ENCODE measurements around the gene NUDT22. TPM values are rescaled to one million over a fixed set of nuclear protein-coding genes. Genes with fewer than 3 reads are reported as not detected.

Gene NUDT22
- total RNA-seq, 2 experiments from 2014 or later = 51.4 to 51.9 TPM

GRCh38 chr11:64230171-64230984 lies 4.3 kb downstream of the NUDT22 start, which contains the start of gene DNAJC4:
Gene DNAJC4, plus strand, starts transcription at chr11:64230548. Its CDS starts 307 bp downstream, at chr11:64230855.
- Mint-ChIP-seq H3K27ac (peak within 1 kb of the TSS; percentile 75), H3K36me3 (ENCODE audit: low read depth) (peaks cover 2% of the 10 kb centered on the region)

GRCh38 chr11:64230985-64231365 lies 4.9 kb downstream of the NUDT22 start:
- DNase-seq = no peak
- CTCF ChIA-PET = no interaction called here
- intact Hi-C loops (cut with micrococcal nuclease) = loop anchor here (1.0 to 2.0 kb wide), 5 partner anchors 10 to 74 kb away; partner anchors contain the start of genes ESRRA, FKBP2 and PPP1R14B
- Mint-ChIP-seq H3K4me3 (peak overlapping the region; percentile 78), H3K4me1 (ENCODE audit: low read depth) (peaks cover 47% of the 10 kb centered on the region), H3K27me3 (ENCODE audit: low read depth) (no peaks in the 10 kb centered on the region), H3K9me3 (no peaks in the 10 kb centered on the region), H3K27ac (peak overlapping the region; percentile 75), H3K36me3 (ENCODE audit: low read depth) (peaks cover 3% of the 10 kb centered on the region)

More at GRCh38 chr11:64230171-64230984, 4.3 kb downstream of the NUDT22 start, which contains the start of gene DNAJC4:
- Mint-ChIP-seq H3K4me1 (ENCODE audit: low read depth) (peaks cover 43% of the 10 kb centered on the region), H3K4me3 (peak within 1 kb of the TSS; percentile 78), H3K9me3 (no peaks in the 10 kb centered on the region), H3K27me3 (ENCODE audit: low read depth) (no peaks in the 10 kb centered on the region)
- CTCF ChIA-PET = no interaction called here
- intact Hi-C loops (cut with micrococcal nuclease) = loop anchor here (1.0 to 2.0 kb wide), 5 partner anchors 11 to 75 kb away; partner anchors contain the start of genes ESRRA, FKBP2 and PPP1R14B
- DNase-seq = peak; percentile 94

DNA sequence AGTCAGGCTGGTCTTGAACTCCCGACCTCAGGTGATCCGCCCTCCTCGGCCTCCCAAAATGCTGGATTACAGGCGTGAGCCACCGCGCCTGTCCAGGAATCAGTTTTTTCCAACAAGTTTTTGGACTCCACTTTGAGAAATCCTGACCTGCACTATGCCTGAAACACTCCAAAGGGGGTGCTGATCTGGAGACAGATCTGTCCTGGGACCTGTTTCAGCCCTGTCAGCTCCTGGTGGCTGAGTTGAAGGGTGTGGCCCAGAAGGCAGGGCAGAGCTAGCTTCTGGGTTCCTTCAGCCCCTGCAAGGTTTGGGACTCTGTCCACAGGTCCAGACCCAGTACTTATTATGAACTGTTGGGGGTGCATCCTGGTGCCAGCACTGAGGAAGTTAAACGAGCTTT lies 5.5 kb downstream of the NUDT22 start:
- Mint-ChIP-seq H3K36me3 (ENCODE audit: low read depth) (peaks cover 3% of the 10 kb centered on the region), H3K27me3 (ENCODE audit: low read depth) (no peaks in the 10 kb centered on the region), H3K27ac (no peak overlapping the region), H3K4me3 (peak overlapping the region; percentile 78), H3K4me1 (ENCODE audit: low read depth) (peaks cover 47% of the 10 kb centered on the region), H3K9me3 (no peaks in the 10 kb centered on the region)
- DNase-seq = no peak
- CTCF ChIA-PET = interaction anchor here (1.6 kb wide), 1 partner anchor 27 kb away, joined by 7 read pairs; no protein-coding TSS in a partner anchor
- intact Hi-C loops (cut with micrococcal nuclease) = loop anchor here (2.0 kb wide), 1 partner anchor 15 kb away; the partner anchor contains the start of gene PPP1R14B

DNA sequence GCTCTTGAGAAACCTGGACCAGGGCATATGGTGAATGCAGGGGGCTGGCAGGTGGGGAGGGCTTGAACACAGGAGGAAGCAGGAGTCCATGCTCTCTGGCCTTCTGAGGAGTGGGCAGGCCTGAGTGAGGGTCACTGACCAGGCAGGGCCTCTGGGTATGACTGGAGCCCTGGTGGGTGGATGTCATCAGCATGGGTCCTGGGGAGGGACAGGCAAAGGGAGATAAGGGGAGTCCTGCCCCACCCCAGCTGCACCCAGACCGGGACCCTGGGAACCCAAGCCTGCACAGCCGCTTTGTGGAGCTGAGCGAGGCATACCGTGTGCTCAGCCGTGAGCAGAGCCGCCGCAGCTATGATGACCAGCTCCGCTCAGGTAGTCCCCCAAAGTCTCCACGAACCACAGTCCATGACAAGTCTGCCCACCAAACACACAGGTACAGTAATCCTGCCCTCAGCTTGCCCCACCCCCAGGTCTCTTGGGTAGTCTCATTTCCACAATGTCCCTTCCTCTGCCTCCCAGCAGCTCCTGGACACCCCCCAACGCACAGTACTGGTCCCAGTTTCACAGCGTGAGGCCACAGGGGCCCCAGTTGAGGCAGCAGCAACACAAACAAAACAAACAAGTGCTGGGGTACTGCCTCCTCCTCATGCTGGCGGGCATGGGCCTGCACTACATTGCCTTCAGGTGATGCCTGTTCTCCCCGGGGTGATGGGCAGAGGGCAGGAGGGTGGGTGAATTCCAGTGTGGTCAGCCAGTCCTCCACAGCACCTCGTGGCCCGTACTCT lies 6.3 kb downstream of the NUDT22 start:
- Mint-ChIP-seq H3K9me3 (no peaks in the 10 kb centered on the region), H3K36me3 (ENCODE audit: low read depth) (peaks cover 4% of the 10 kb centered on the region), H3K27me3 (ENCODE audit: low read depth) (no peaks in the 10 kb centered on the region), H3K27ac (peak overlapping the region; percentile 39), H3K4me1 (ENCODE audit: low read depth) (peaks cover 44% of the 10 kb centered on the region), H3K4me3 (peak overlapping the region; percentile 78)
- no peak for DNase-seq
- intact Hi-C loops (cut with micrococcal nuclease) = no loop called here
- CTCF ChIA-PET = interaction anchor here (1.6 kb wide), 1 partner anchor 28 kb away, joined by 7 read pairs; no protein-coding TSS in a partner anchor

GRCh38 chr11:64232967-64233315 lies 6.9 kb downstream of the NUDT22 start:
- H3K36me3 Mint-ChIP-seq (ENCODE audit: low read depth) = peaks cover 4% of the 10 kb centered on the region
- no peaks in the 10 kb centered on the region for H3K9me3 Mint-ChIP-seq
- H3K4me1 Mint-ChIP-seq (ENCODE audit: low read depth) = peaks cover 39% of the 10 kb centered on the region
- intact Hi-C loops (cut with micrococcal nuclease) = no loop called here
- CTCF ChIA-PET = interaction anchor here (1.6 kb wide), 1 partner anchor 28 kb away, joined by 7 read pairs; no protein-coding TSS in a partner anchor
- peak overlapping the region; percentile 61 for H3K4me3 Mint-ChIP-seq
- no peak overlapping the region for H3K27ac Mint-ChIP-seq
- no peaks in the 10 kb centered on the region for H3K27me3 Mint-ChIP-seq (ENCODE audit: low read depth)
- DNase-seq = no peak

- peaks cover 4% of the 10 kb centered on the region for H3K36me3 Mint-ChIP-seq (ENCODE audit: low read depth)
- CTCF ChIA-PET = no interaction called here
- no peaks in the 10 kb centered on the region for H3K9me3 Mint-ChIP-seq
- H3K4me1 Mint-ChIP-seq (ENCODE audit: low read depth) = peaks cover 33% of the 10 kb centered on the region
- intact Hi-C loops (cut with micrococcal nuclease) = no loop called here
- peak within 1 kb of the TSS; percentile 59 for H3K27ac Mint-ChIP-seq
- H3K27me3 Mint-ChIP-seq (ENCODE audit: low read depth) = no peaks in the 10 kb centered on the region
- peak within 1 kb of the TSS; percentile 81 for H3K4me3 Mint-ChIP-seq
- peak; percentile 57 for DNase-seq
Measured at GRCh38 chr11:64233913-64234586, 8.0 kb downstream of the NUDT22 start, which contains the start of gene VEGFB. Gene VEGFB, plus strand, starts transcription at chr11:64234584. Its CDS starts 250 bp downstream, at chr11:64234834.

DNA sequence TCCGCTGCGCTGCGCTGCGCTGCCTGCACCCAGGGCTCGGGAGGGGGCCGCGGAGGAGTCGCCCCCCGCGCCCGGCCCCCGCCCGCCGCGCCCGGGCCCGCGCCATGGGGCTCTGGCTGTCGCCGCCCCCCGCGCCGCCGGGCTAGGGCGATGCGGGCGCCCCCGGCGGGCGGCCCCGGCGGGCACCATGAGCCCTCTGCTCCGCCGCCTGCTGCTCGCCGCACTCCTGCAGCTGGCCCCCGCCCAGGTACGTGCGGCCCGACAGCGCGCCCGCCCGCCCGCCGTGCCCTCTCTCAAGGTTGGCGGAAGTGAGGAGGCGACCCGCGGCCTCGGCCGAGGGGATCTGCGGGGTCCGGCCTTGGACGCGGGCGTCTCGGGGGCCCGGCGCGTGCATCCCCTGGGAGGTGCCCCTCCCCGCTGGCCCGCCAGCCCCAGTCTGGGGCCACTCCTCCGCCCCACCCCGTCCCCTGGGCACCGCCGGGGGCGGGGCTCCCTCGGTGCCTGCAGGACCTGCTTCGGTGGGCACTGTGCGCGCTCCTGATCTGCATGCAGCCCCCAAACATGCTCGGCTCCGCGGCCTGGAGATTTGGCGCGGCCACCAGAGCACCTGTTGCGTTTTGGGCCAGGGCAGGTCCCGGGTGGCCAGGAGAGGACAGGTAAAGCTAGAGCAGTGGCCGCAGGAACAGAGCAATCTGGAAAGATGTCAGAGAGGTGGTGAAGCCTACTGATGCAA lies 8.7 kb downstream of the NUDT22 start:
- peak; percentile 47 for DNase-seq
- no peaks in the 10 kb centered on the region for H3K27me3 Mint-ChIP-seq (ENCODE audit: low read depth)
- peaks cover 31% of the 10 kb centered on the region for H3K4me1 Mint-ChIP-seq (ENCODE audit: low read depth)
- intact Hi-C loops (cut with micrococcal nuclease) = no loop called here
- H3K27ac Mint-ChIP-seq = peak overlapping the region; percentile 59
- peak overlapping the region; percentile 81 for H3K4me3 Mint-ChIP-seq
- H3K9me3 Mint-ChIP-seq = no peaks in the 10 kb centered on the region
- peaks cover 7% of the 10 kb centered on the region for H3K36me3 Mint-ChIP-seq (ENCODE audit: low read depth)
- CTCF ChIA-PET = no interaction called here

GRCh38 chr11:64235437-64236161 lies 9.5 kb downstream of the NUDT22 start:
- H3K4me1 Mint-ChIP-seq (ENCODE audit: low read depth) = peaks cover 35% of the 10 kb centered on the region
- DNase-seq = no peak
- H3K36me3 Mint-ChIP-seq (ENCODE audit: low read depth) = peaks cover 10% of the 10 kb centered on the region
- no peaks in the 10 kb centered on the region for H3K9me3 Mint-ChIP-seq
- peak overlapping the region; percentile 59 for H3K27ac Mint-ChIP-seq
- intact Hi-C loops (cut with micrococcal nuclease) = no loop called here
- CTCF ChIA-PET = interaction anchor here (1.0 to 1.3 kb wide), 2 partner anchors 9 to 42 kb away, joined by 3 read pairs; no protein-coding TSS in a partner anchor
- no peaks in the 10 kb centered on the region for H3K27me3 Mint-ChIP-seq (ENCODE audit: low read depth)
- peak overlapping the region; percentile 81 for H3K4me3 Mint-ChIP-seq

GRCh38 chr11:64237484-64237951 lies 11.4 kb downstream of the NUDT22 start:
- Mint-ChIP-seq H3K27me3 (ENCODE audit: low read depth) (no peaks in the 10 kb centered on the region), H3K36me3 (ENCODE audit: low read depth) (peaks cover 11% of the 10 kb centered on the region), H3K27ac (peak overlapping the region; percentile 59), H3K9me3 (no peaks in the 10 kb centered on the region), H3K4me1 (ENCODE audit: low read depth) (peaks cover 27% of the 10 kb centered on the region), H3K4me3 (no peak overlapping the region)
- no peak for DNase-seq
- CTCF ChIA-PET = interaction anchor here (0.7 to 2.7 kb wide), 4 partner anchors 31 to 118 kb away, joined by 3 to 6 read pairs (median 4); partner anchors contain the start of genes CATSPERZ and FERMT3
- intact Hi-C loops (cut with micrococcal nuclease) = no loop called here

GRCh38 chr11:64238076-64238475 lies 12.0 kb downstream of the NUDT22 start:
- Mint-ChIP-seq H3K36me3 (ENCODE audit: low read depth) (peaks cover 14% of the 10 kb centered on the region), H3K9me3 (no peaks in the 10 kb centered on the region), H3K27ac (peak overlapping the region; percentile 98), H3K4me1 (ENCODE audit: low read depth) (peaks cover 30% of the 10 kb centered on the region), H3K4me3 (no peak overlapping the region), H3K27me3 (ENCODE audit: low read depth) (no peaks in the 10 kb centered on the region)
- no peak for DNase-seq
- intact Hi-C loops (cut with micrococcal nuclease) = no loop called here
- CTCF ChIA-PET = interaction anchor here (0.8 to 2.7 kb wide), 3 partner anchors 47 to 67 kb away, joined by 3 to 6 read pairs (median 3); partner anchors contain the start of genes CATSPERZ and GPR137
